ENCODE results near the gene HTR3B. TPM values are rescaled to one million over a fixed set of nuclear protein-coding genes. Genes with fewer than 3 reads are reported as not detected.
"Not testable (repeated sequence)": the region's sequence is repeated elsewhere in the genome, so short reads cannot be mapped to it uniquely, and the experiment has no call there.

Gene HTR3B
- polyA plus RNA-seq, 3 donors from 2014 or later: not detected

- H3K4me1 Mint-ChIP-seq: peaks cover 0 to 7% of the 10 kb centered on the region in 2 donors
- DNase-seq: peak; percentile 6 to 32 (median 29)
- H3K36me3 Mint-ChIP-seq: no peaks in the 10 kb centered on the region
- peaks cover 0 to 2% (median 0%) of the 10 kb centered on the region in 3 donors for H3K27me3 Mint-ChIP-seq (ENCODE audit: low read depth in 3 of 3)
- H3K4me3 Mint-ChIP-seq: no peak overlapping the region
- H3K9me3 Mint-ChIP-seq: no peaks in the 10 kb centered on the region
- no peak overlapping the region for H3K27ac Mint-ChIP-seq
Measured at GRCh38 chr11:113896156-113896879, 8.3 kb upstream of the HTR3B start.

- H3K4me3 Mint-ChIP-seq: no peak overlapping the region
- H3K27ac Mint-ChIP-seq: no peak overlapping the region
- H3K36me3 Mint-ChIP-seq: no peaks in the 10 kb centered on the region
- peaks cover 0 to 6% of the 10 kb centered on the region in 2 donors for H3K4me1 Mint-ChIP-seq
- H3K27me3 Mint-ChIP-seq (ENCODE audit: low read depth in 3 of 3): peaks cover 0 to 2% (median 0%) of the 10 kb centered on the region in 3 donors
- DNase-seq: no peak
- H3K9me3 Mint-ChIP-seq: no peaks in the 10 kb centered on the region
Measured at GRCh38 chr11:113901141-113901540, 3.5 kb upstream of the HTR3B start.

- Mint-ChIP-seq H3K4me3 (no peak overlapping the region), H3K4me1 (no peaks in the 10 kb centered on the region), H3K27me3 (ENCODE audit: low read depth in 3 of 3) (peaks cover 0 to 5% (median 0%) of the 10 kb centered on the region in 3 donors), H3K9me3 (no peaks in the 10 kb centered on the region), H3K27ac (no peak overlapping the region), H3K36me3 (no peaks in the 10 kb centered on the region)
- DNase-seq: no peak
Measured at GRCh38 chr11:113906038-113906437, 1.4 kb downstream of the HTR3B start.

GRCh38 chr11:113906516-113906915 is 1.9 kb downstream of the HTR3B start:
- peaks cover 0 to 5% (median 2%) of the 10 kb centered on the region in 3 donors for H3K27me3 Mint-ChIP-seq (ENCODE audit: low read depth in 3 of 3)
- H3K27ac Mint-ChIP-seq: no peak overlapping the region
- no peak for DNase-seq
- no peaks in the 10 kb centered on the region for H3K9me3 Mint-ChIP-seq
- H3K4me1 Mint-ChIP-seq: no peaks in the 10 kb centered on the region
- H3K36me3 Mint-ChIP-seq: no peaks in the 10 kb centered on the region
- H3K4me3 Mint-ChIP-seq: no peak overlapping the region

- peaks cover 0 to 5% (median 2%) of the 10 kb centered on the region in 3 donors for H3K27me3 Mint-ChIP-seq (ENCODE audit: low read depth in 3 of 3)
- H3K9me3 Mint-ChIP-seq: no peaks in the 10 kb centered on the region
Measured at GRCh38 chr11:113907152-113907551, 2.6 kb downstream of the HTR3B start.

GRCh38 chr11:113907681-113908080 is 3.1 kb downstream of the HTR3B start:
- Mint-ChIP-seq H3K9me3 (no peaks in the 10 kb centered on the region), H3K36me3 (no peaks in the 10 kb centered on the region), H3K27ac (no peak overlapping the region), H3K27me3 (ENCODE audit: low read depth in 3 of 3) (peaks cover 0 to 5% (median 2%) of the 10 kb centered on the region in 3 donors), H3K4me3 (no peak overlapping the region), H3K4me1 (no peaks in the 10 kb centered on the region)
- DNase-seq: no peak

More at GRCh38 chr11:113907152-113907551, 2.6 kb downstream of the HTR3B start:
- H3K4me3 Mint-ChIP-seq: no peak overlapping the region
- no peaks in the 10 kb centered on the region for H3K4me1 Mint-ChIP-seq
- H3K36me3 Mint-ChIP-seq: no peaks in the 10 kb centered on the region
- DNase-seq: no peak
- no peak overlapping the region for H3K27ac Mint-ChIP-seq

GRCh38 chr11:113908098-113908497 is 3.5 kb downstream of the HTR3B start:
- peaks cover 0 to 5% (median 2%) of the 10 kb centered on the region in 3 donors for H3K27me3 Mint-ChIP-seq (ENCODE audit: low read depth in 3 of 3)

GRCh38 chr11:113911491-113911890 is 6.9 kb downstream of the HTR3B start:
- not testable (repeated sequence) for H3K27ac Mint-ChIP-seq; H3K4me3 Mint-ChIP-seq; H3K4me1 Mint-ChIP-seq; H3K27me3 Mint-ChIP-seq (ENCODE audit: low read depth in 3 of 3); DNase-seq; H3K36me3 Mint-ChIP-seq; H3K9me3 Mint-ChIP-seq

More at GRCh38 chr11:113908098-113908497, 3.5 kb downstream of the HTR3B start:
- Mint-ChIP-seq H3K36me3 (no peaks in the 10 kb centered on the region), H3K9me3 (no peaks in the 10 kb centered on the region), H3K27ac (no peak overlapping the region), H3K4me1 (no peaks in the 10 kb centered on the region), H3K4me3 (no peak overlapping the region)
- no peak for DNase-seq

- Mint-ChIP-seq H3K4me1 (no peaks in the 10 kb centered on the region), H3K36me3 (no peaks in the 10 kb centered on the region), H3K27me3 (ENCODE audit: low read depth in 3 of 3) (peaks cover 3 to 10% (median 6%) of the 10 kb centered on the region in 3 donors), H3K4me3 (no peak overlapping the region), H3K27ac (no peak overlapping the region), H3K9me3 (no peaks in the 10 kb centered on the region)
- no peak for DNase-seq
Measured at GRCh38 chr11:113923572-113923971, 19.0 kb downstream of the HTR3B start.

GRCh38 chr11:113926273-113927197 is 21.9 kb downstream of the HTR3B start:
- Mint-ChIP-seq H3K4me3 (no peak overlapping the region), H3K36me3 (no peaks in the 10 kb centered on the region), H3K27ac (no peak overlapping the region), H3K4me1 (no peaks in the 10 kb centered on the region), H3K27me3 (ENCODE audit: low read depth in 3 of 3) (peaks cover 3 to 13% (median 4%) of the 10 kb centered on the region in 3 donors), H3K9me3 (no peaks in the 10 kb centered on the region)
- no peak for DNase-seq

- Mint-ChIP-seq H3K27me3 (ENCODE audit: low read depth in 3 of 3) (peaks cover 2 to 15% (median 3%) of the 10 kb centered on the region in 3 donors), H3K9me3 (no peaks in the 10 kb centered on the region), H3K27ac (no peak overlapping the region), H3K4me3 (no peak overlapping the region), H3K4me1 (no peaks in the 10 kb centered on the region), H3K36me3 (no peaks in the 10 kb centered on the region)
- DNase-seq: no peak
Measured at GRCh38 chr11:113928311-113928710, 23.7 kb downstream of the HTR3B start.

GRCh38 chr11:113932788-113933187 is 28.2 kb downstream of the HTR3B start:
- H3K4me1 Mint-ChIP-seq: no peaks in the 10 kb centered on the region
- H3K27me3 Mint-ChIP-seq (ENCODE audit: low read depth in 3 of 3): peaks cover 0 to 23% (median 3%) of the 10 kb centered on the region in 3 donors
- DNase-seq: no peak
- no peak overlapping the region for H3K27ac Mint-ChIP-seq
- H3K36me3 Mint-ChIP-seq: no peaks in the 10 kb centered on the region
- H3K9me3 Mint-ChIP-seq: no peaks in the 10 kb centered on the region
- no peak overlapping the region for H3K4me3 Mint-ChIP-seq

- not testable (repeated sequence) for DNase-seq, H3K36me3 Mint-ChIP-seq, H3K4me1 Mint-ChIP-seq, H3K9me3 Mint-ChIP-seq, H3K4me3 Mint-ChIP-seq, H3K27ac Mint-ChIP-seq
- peaks cover 3 to 17% (median 6%) of the 10 kb centered on the region in 3 donors for H3K27me3 Mint-ChIP-seq (ENCODE audit: low read depth in 3 of 3)
Measured at GRCh38 chr11:113934193-113934592, 29.6 kb downstream of the HTR3B start.

GRCh38 chr11:113934761-113935160 is 30.2 kb downstream of the HTR3B start:
- no peak overlapping the region for H3K4me3 Mint-ChIP-seq
- no peaks in the 10 kb centered on the region for H3K4me1 Mint-ChIP-seq
- peaks cover 3 to 17% (median 6%) of the 10 kb centered on the region in 3 donors for H3K27me3 Mint-ChIP-seq (ENCODE audit: low read depth in 3 of 3)
- DNase-seq: no peak
- H3K27ac Mint-ChIP-seq: no peak overlapping the region
- H3K9me3 Mint-ChIP-seq: no peaks in the 10 kb centered on the region
- H3K36me3 Mint-ChIP-seq: no peaks in the 10 kb centered on the region
